HG02884 (cell line): ENCODE data around the gene STK39.

ENCODE experiments used
- ATAC-seq: cut with Tn5 transposase; IDR thresholded peaks from one replicate; pipeline ENCODE4 v1.9.1; 2021; ENCODE audit warnings: mild to moderate bottlenecking, moderate library complexity; ENCODE audit not compliant: unreplicated experiment

STK39 gene

GRCh38 chr2:168105127-168105683, 142.2 kb downstream of the STK39 start:
- no peak for ATAC-seq

GRCh38 chr2:168097431-168097830, 150.0 kb downstream of the STK39 start:
- ATAC-seq, result no peak

GRCh38 chr2:168096158-168096557, 151.2 kb downstream of the STK39 start:
- ATAC-seq, result no peak

GRCh38 chr2:168091986-168092385, 155.4 kb downstream of the STK39 start:
- no peak for ATAC-seq

GRCh38 chr2:168090366-168091135, 156.8 kb downstream of the STK39 start:
- ATAC-seq, result peak; percentile 90

GRCh38 chr2:168089200-168089599, 158.2 kb downstream of the STK39 start:
- peak; percentile 40 for ATAC-seq

GRCh38 chr2:168087401-168087800, 160.0 kb downstream of the STK39 start:
- ATAC-seq, result no peak

GRCh38 chr2:168086851-168087250, 160.5 kb downstream of the STK39 start:
- ATAC-seq, result no peak

- ATAC-seq, result no peak
Observed at GRCh38 chr2:168085801-168086361, 161.5 kb downstream of the STK39 start.

- no peak for ATAC-seq
Observed at GRCh38 chr2:168084288-168084687, 163.1 kb downstream of the STK39 start.

- ATAC-seq, result peak; percentile 86
Observed at GRCh38 chr2:168081452-168081851, 165.9 kb downstream of the STK39 start.

GRCh38 chr2:168079236-168079635, 168.2 kb downstream of the STK39 start:
- no peak for ATAC-seq

GRCh38 chr2:168076731-168077130, 170.7 kb downstream of the STK39 start:
- no peak for ATAC-seq

- ATAC-seq, result no peak
Observed at GRCh38 chr2:168075446-168075845, 171.9 kb downstream of the STK39 start.

- ATAC-seq, result no peak
Observed at GRCh38 chr2:168072626-168073303, 174.6 kb downstream of the STK39 start.

GRCh38 chr2:168064011-168064998, 183.1 kb downstream of the STK39 start:
- no peak for ATAC-seq

GRCh38 chr2:168062936-168063335, 184.5 kb downstream of the STK39 start:
- ATAC-seq, result no peak

GRCh38 chr2:168062054-168062453, 185.3 kb downstream of the STK39 start:
- no peak for ATAC-seq

GRCh38 chr2:168060986-168061750, 186.2 kb downstream of the STK39 start:
- no peak for ATAC-seq

GRCh38 chr2:168059758-168060157, 187.6 kb downstream of the STK39 start:
- ATAC-seq, result no peak
